NB4 (cell line): ENCODE results near the gene RASGEF1C.
A peak's percentile ranks its signal among the peaks of the same experiment; 100 is the strongest.
"Not testable (repeated sequence)": the region's sequence is repeated elsewhere in the genome, so short reads cannot be mapped to it uniquely, and the experiment has no call there.

Source experiments
- DNase-seq: peaks from one replicate; pipeline ENCODE4 v3.0.0; 2010; ENCODE audit warnings: low read depth
- H3K4me3 ChIP-seq: one replicate; pipeline ENCODE4 v1.5.1; 2011; ENCODE audit warnings: mild to moderate bottlenecking, low read depth, low read length, moderate library complexity
- CTCF ChIP-seq: IDR thresholded peaks from one replicate; pipeline ENCODE4 v1.5.1; 2012; ENCODE audit warnings: low read depth, low read length
- MYC ChIP-seq: IDR thresholded peaks from 2 replicates; pipeline ENCODE4 v1.6.1; 2011; ENCODE audit warnings: low read depth, low read length
- POLR2A ChIP-seq: IDR thresholded peaks from 2 replicates; pipeline ENCODE4 v1.6.1; 2011; ENCODE audit warnings: mild to moderate bottlenecking; ENCODE audit not compliant: insufficient read length; ENCODE audit errors: extremely low read depth
- TF ChIP-seq, protein P1 (sequence below): IDR thresholded peaks from 2 replicates; pipeline ENCODE4 v1.6.1; 2011; ENCODE audit warnings: low read depth, low read length

Gene RASGEF1C

GRCh38 chr5:180127682-180128670 is 81.0 kb downstream of the RASGEF1C start:
- H3K4me3 ChIP-seq = no peak overlapping the region
- TF ChIP-seq MYC (no peak), CTCF (no peak), POLR2A (no peak)
- TF ChIP-seq, protein P1, sequence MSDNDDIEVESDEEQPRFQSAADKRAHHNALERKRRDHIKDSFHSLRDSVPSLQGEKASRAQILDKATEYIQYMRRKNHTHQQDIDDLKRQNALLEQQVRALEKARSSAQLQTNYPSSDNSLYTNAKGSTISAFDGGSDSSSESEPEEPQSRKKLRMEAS = no peak
- DNase-seq = no peak

DNA sequence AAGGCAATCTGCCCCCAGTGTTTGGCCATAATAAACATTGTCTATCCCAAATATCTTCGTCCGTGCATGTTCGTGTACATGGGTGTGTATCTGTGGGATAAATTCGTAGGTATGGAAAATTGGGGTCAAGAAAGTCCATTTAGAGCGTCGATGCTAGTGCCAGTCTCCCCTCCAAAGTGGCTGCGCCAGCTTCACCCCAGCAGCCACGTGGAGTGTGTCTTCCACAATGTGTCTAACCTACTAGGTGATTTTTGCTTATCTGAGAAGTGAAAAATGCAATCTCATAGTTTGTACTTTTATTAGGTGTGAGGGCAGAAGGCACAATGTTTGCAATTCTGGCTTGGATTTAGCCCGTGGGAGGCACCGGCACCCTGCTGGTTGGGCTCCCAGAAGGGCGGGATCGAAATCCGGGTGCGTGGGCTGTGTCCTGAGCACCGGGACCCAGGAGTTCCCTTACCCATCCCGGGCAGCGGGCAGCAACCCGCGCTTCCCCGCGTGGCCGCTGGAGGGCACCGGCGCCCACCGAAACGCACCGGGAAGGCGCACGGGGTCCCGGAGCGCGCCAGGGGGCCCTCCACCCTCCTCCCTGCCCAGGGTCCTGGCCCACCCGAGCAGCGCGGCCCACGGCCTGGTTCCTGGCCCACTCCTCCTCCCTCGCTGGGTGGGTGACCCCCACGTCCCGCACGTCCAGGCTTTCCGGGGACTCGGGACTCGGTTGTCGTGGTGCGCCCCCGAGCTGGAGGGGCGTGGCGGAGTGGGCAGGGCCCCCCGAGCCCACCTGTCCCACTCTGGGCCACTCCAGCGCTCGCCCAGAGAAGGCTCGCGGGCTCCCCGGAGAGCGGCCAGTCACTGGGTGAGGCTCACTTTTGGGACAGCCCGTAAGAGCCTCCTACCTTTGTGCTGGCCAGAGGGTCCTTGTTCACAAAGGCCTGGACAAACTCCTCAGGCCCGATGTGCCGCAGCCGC is 82.0 kb downstream of the RASGEF1C start:
- peak; percentile 30 for DNase-seq
- H3K4me3 ChIP-seq = no peak overlapping the region
- TF ChIP-seq MYC (no peak), CTCF (peak; percentile 53), POLR2A (no peak)

DNA sequence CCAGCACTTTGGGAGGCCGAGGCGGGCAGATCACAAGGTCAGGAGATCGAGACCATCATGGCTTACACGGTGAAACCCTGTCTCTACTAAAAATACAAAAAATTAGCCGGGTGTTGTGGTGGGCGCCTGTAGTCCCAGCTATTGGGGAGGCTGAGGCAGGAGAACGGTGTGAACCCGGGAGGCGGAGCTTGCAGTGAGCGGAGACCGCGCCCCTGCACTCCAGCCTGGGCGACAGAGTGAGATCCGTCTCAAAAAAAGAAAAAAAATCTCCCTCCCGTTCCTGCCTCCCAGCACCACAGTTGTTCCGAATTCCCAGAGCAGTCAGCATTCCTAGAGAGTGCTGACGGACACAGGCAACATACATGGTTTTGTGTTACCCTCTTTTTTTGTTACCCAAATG is 82.9 kb downstream of the RASGEF1C start:
- not testable (repeated sequence) for H3K4me3 ChIP-seq, DNase-seq

GRCh38 chr5:180124662-180125061 is 84.3 kb downstream of the RASGEF1C start:
- DNase-seq, H3K4me3 ChIP-seq: not testable (repeated sequence)

DNA sequence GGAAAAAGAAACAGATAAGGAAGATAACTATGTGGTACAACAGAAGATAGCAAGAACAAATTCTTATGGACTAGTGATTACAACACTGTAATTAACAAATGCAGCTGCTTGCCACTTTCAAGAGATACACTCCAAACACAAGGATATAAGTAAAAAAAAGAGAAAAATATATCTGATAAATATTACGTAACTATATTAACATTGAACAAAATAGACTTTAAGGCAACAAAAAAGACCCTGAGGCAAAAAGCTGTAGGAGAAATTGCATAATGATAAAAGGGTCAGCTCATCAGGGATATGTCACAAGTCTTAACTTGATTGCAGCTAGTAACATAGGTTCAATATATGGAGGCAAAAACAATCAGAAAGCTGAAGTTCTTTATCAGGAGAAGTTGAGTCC is 86.1 kb downstream of the RASGEF1C start:
- H3K4me3 ChIP-seq = no peak overlapping the region
- DNase-seq = no peak
- no peak for TF ChIP-seq POLR2A
- no peak for TF ChIP-seq MYC
- TF ChIP-seq, protein P1 = no peak
- TF ChIP-seq CTCF = no peak

- TF ChIP-seq, protein P1 = no peak
- TF ChIP-seq CTCF = no peak
- no peak for TF ChIP-seq POLR2A
- no peak for TF ChIP-seq MYC
- DNase-seq = no peak
- no peak overlapping the region for H3K4me3 ChIP-seq
Observed at GRCh38 chr5:180121826-180122413, 87.1 kb downstream of the RASGEF1C start.
